ENCODE measurements around the gene PIK3R5.

GRCh38 chr17:8846768-8847211, 118.7 kb downstream of the PIK3R5 start:
- TF ChIP-seq CTCF (IDR thresholded peaks at IDR 0.05) (no peak), POLR2A (IDR thresholded peaks at IDR 0.05) (no peak)

All from tibial nerve (tissue), 3 donors.